Keratinocyte (primary cell): ENCODE data around the gene TRAF2.

Experiments
- CTCF ChIP-seq, 3 experiments: IDR thresholded peaks in 1 of 3; conservative IDR thresholded peaks in 1 of 3; optimal IDR thresholded peaks in 1 of 3; 2 replicates in 2 of 3; 3 replicates in 1 of 3; pipeline versions ENCODE3 to v1.5.1; 2011; ENCODE audit warnings: low read length in 3 of 3, mild to moderate bottlenecking in 3 of 3, moderate library complexity in 2 of 3, control low read depth in 1 of 3, inconsistent platforms in 1 of 3; ENCODE audit not compliant: insufficient read depth in 2 of 3; ENCODE audit errors: extremely low read depth in 1 of 3
- EZH2 ChIP-seq: IDR thresholded peaks from one replicate; pipeline ENCODE4 v1.6.1; 2012; ENCODE audit warnings: inconsistent platforms, mild to moderate bottlenecking, low read length, moderate library complexity

GRCh38 chr9:136961279-136962065 lies 75.2 kb downstream of the TRAF2 start:
- TF ChIP-seq CTCF (optimal IDR thresholded peaks at IDR 0.05 in 1 of 3, IDR thresholded peaks at IDR 0.05 in 1 of 3, conservative IDR thresholded peaks at IDR 0.05 in 1 of 3; ENCODE audit: extremely low read depth in 1 of 3, insufficient read depth in 2 of 3, low read length in 3 of 3) (no peak), EZH2 (no peak)
